GM12878 (cell line): ENCODE measurements around the gene GET3. TPM values are rescaled to one million over a fixed set of nuclear protein-coding genes. Genes with fewer than 3 reads are reported as not detected.
A peak's percentile ranks its signal among the peaks of the same experiment; 100 is the strongest.

Source experiments
- ATAC-seq: fragments of 200-7000 bp; cut with Tn5 transposase; 3 replicates; pipeline ENCODE4 v1.9.1; 2020; ENCODE audit warnings: mild to moderate bottlenecking, moderate library complexity
- BruUV-seq: library from RNA; stranded (reverse); fragments of 400-500 nt; replicated peaks from 2 replicates; lab custom pipeline; 2021; lab: Mats Ljungman, UMichigan
- CTCF ChIA-PET: fragments of 300-600 bp; sonication (Branson Sonifier 250); formaldehyde crosslinking; extraction: SDS; loops from one replicate; lab custom pipeline; 2021; ENCODE audit warnings: inconsistent platforms; lab: Yijun Ruan, JAX
- POLR2A ChIA-PET: fragments of 350-600 bp; formaldehyde crosslinking; extraction: SDS; loops from one replicate; lab custom pipeline; 2021; ENCODE audit warnings: inconsistent platforms; lab: Charles Lee
- RAD21 ChIA-PET: fragments of 300-600 bp; sonication (Branson Sonifier 250); formaldehyde crosslinking; loops from one replicate; lab custom pipeline; 2023; ENCODE audit warnings: antibody characterized with exemption; ENCODE audit not compliant: unreplicated experiment; lab: Charles Lee
- SMC1A ChIA-PET: fragments of 300-600 bp; sonication (Branson Sonifier 250); formaldehyde crosslinking; loops from one replicate; lab custom pipeline; 2023; ENCODE audit not compliant: unreplicated experiment, uncharacterized antibody; lab: Charles Lee
- DNase-seq: peaks from one replicate; pipeline ENCODE4 v3.0.0-alpha.2; 2011; ENCODE audit warnings: low read depth, low spot score
- FAIRE-seq: peaks from 3 replicates; lab custom pipeline; 2011; peaks lifted over from hg19 to GRCh38; lab: Jason Lieb, UNC
- H2AFZ ChIP-seq: 2 replicates; pipeline ENCODE4 v1.6.0; 2011; ENCODE audit warnings: low read depth, low read length, control low read depth; ENCODE audit not compliant: control insufficient read depth
- H3K27ac ChIP-seq: 2 replicates; pipeline ENCODE4 v1.5.1; 2011; ENCODE audit warnings: control low read depth; ENCODE audit not compliant: control insufficient read depth, insufficient read depth
- H3K27me3 ChIP-seq, 2 experiments: replicated peaks in 1 of 2; 2 replicates each; pipeline versions ENCODE4 v1.6.0 to v1.6.1; 2011; ENCODE audit warnings: low read length in 1 of 2; ENCODE audit not compliant: control insufficient read depth in 2 of 2, insufficient read depth in 2 of 2
- H3K36me3 ChIP-seq, 2 experiments: 2 replicates each; pipeline ENCODE4 v1.5.1; 2011; ENCODE audit warnings: low read length in 1 of 2; ENCODE audit not compliant: control insufficient read depth in 2 of 2, insufficient read depth in 2 of 2
- H3K4me1 ChIP-seq: 2 replicates; pipeline ENCODE4 v1.6.1; 2011; ENCODE audit warnings: mild to moderate bottlenecking, low read length, moderate library complexity, mixed read lengths; ENCODE audit not compliant: control insufficient read depth, insufficient read depth
- H3K4me2 ChIP-seq: 2 replicates; pipeline ENCODE4 v1.6.0; 2011; ENCODE audit warnings: control low read depth; ENCODE audit not compliant: control insufficient read depth, insufficient read depth
- H3K4me3 ChIP-seq: fragments of 200-600 bp; sonication (generic); 2 replicates; pipeline ENCODE4 v1.5.1; 2016
- H3K79me2 ChIP-seq: 2 replicates; pipeline ENCODE4 v1.6.0; 2011; ENCODE audit warnings: low read length; ENCODE audit not compliant: control insufficient read depth, insufficient read depth
- H3K9ac ChIP-seq: 2 replicates; pipeline ENCODE4 v1.8.0; 2011; ENCODE audit warnings: low read length, control low read depth, mixed read lengths; ENCODE audit not compliant: control insufficient read depth, insufficient read depth
- H3K9me3 ChIP-seq: replicated peaks from 3 replicates; pipeline ENCODE4 v1.5.1; 2011; ENCODE audit warnings: mild to moderate bottlenecking, low read length; ENCODE audit not compliant: control insufficient read depth, insufficient read depth
- H4K20me1 ChIP-seq: 2 replicates; pipeline ENCODE4 v1.6.0; 2011; ENCODE audit not compliant: control insufficient read depth, insufficient read depth
- BHLHE40 ChIP-seq, 2 experiments: fragments of 450-650 bp in 1 of 2; IDR thresholded peaks; 2 replicates each; pipeline ENCODE4 v1.6.1; 2011 to 2017; ENCODE audit warnings: low read depth in 2 of 2, borderline replicate concordance in 1 of 2, improper control_type of control experiment in 1 of 2, low read length in 1 of 2, mild to moderate bottlenecking in 1 of 2
- IKZF1 ChIP-seq: fragments of 450-650 bp; conservative IDR thresholded peaks from 2 replicates; pipeline ENCODE4 v1.6.1; 2017; ENCODE audit warnings: antibody characterized with exemption, mild to moderate bottlenecking
- IRF4 ChIP-seq: IDR thresholded peaks from 2 replicates; pipeline ENCODE4 v1.6.1; 2011; ENCODE audit warnings: low read depth, low read length
- MEF2A ChIP-seq: IDR thresholded peaks from 2 replicates; pipeline ENCODE4 v1.6.1; 2011; ENCODE audit warnings: low read depth, mild to moderate bottlenecking, low read length, moderate library complexity; ENCODE audit not compliant: insufficient read depth
- POLR2A ChIP-seq: IDR thresholded peaks from 2 replicates; pipeline ENCODE4 v1.6.1; 2011; ENCODE audit warnings: low read depth, mild to moderate bottlenecking, low read length
- SMAD5 ChIP-seq: IDR thresholded peaks from 2 replicates; pipeline ENCODE4 v1.6.1; 2016; ENCODE audit warnings: antibody characterized with exemption, low read depth
- SMARCA5 ChIP-seq: fragments of 450-650 bp; IDR thresholded peaks from 2 replicates; pipeline ENCODE4 v1.6.1; 2017; ENCODE audit warnings: mild to moderate bottlenecking
- SP1 ChIP-seq: IDR thresholded peaks from one replicate; pipeline ENCODE4 v1.6.1; 2011; ENCODE audit warnings: low read depth, low read length
- TCF12 ChIP-seq: IDR thresholded peaks from 2 replicates; pipeline ENCODE4 v1.6.1; 2011; ENCODE audit warnings: low read depth, mild to moderate bottlenecking, low read length
- WRNIP1 ChIP-seq: IDR thresholded peaks from 2 replicates; pipeline ENCODE4 v1.6.1; 2011; ENCODE audit warnings: low read depth, low read length, improper control_type of control experiment, borderline replicate concordance
- YY1 ChIP-seq: IDR thresholded peaks from 2 replicates; pipeline ENCODE4 v1.6.1; 2011; ENCODE audit warnings: low read depth, mild to moderate bottlenecking, low read length
- ZNF207 ChIP-seq: fragments of 450-650 bp; IDR thresholded peaks from 2 replicates; pipeline ENCODE4 v1.6.1; 2014; ENCODE audit warnings: antibody characterized with exemption, mild to moderate bottlenecking, borderline replicate concordance
- ZSCAN29 ChIP-seq: fragments of 450-650 bp; IDR thresholded peaks from 2 replicates; pipeline ENCODE4 v1.6.1; 2017; ENCODE audit warnings: mild to moderate bottlenecking, moderate library complexity
- WGBS: methylation state at CpG from one replicate; pipeline ENCODE4 v1.1.6; 2016; ENCODE audit warnings: low lambda C conversion rate; ENCODE audit not compliant: insufficient replicate concordance, insufficient coverage; ENCODE audit errors: missing lambda C conversion rate; 5-methylcytosine and 5-hydroxymethylcytosine counted together
- in situ Hi-C: fragments of 300-500 bp; cut with MboI; formaldehyde crosslinking; loops from 9 replicates; pipeline ENCODE4 v1.14.3; 2018; ENCODE audit warnings: mixed read lengths
- intact Hi-C: fragments of 100-400 bp; cut with micrococcal nuclease; formaldehyde crosslinking; loops from one replicate; pipeline ENCODE4 v1.14.2; 2022; ENCODE audit not compliant: unreplicated experiment
- polyA plus RNA-seq, 11 experiments: library from polyadenylated mRNA; depleted of rRNA in 4 of 11; unstranded in 6 of 11; stranded (reverse) in 5 of 11; fragments of >200 nt; fragmentation: Nextera tagmentation in 4 of 11; fragmentation: Illumina TruSeq in 1 of 11; extraction: Ambion mirVana in 4 of 11; extraction: Trizol in 1 of 11; gene quantifications; 1 replicate in 1 of 11; 2 replicates in 10 of 11; pipeline versions ENCODE4 v1.2.1 to v1.2.3, GENCODE V29; 2011 to 2016; ENCODE audit warnings: inconsistent platforms in 2 of 11, missing spikeins in 2 of 11, low read depth in 1 of 11
- total RNA-seq, 4 experiments: library from RNA; depleted of rRNA in 3 of 4; stranded (reverse); fragments of >200 nt in 3 of 4; fragmentation: Illumina TruSeq in 1 of 4; extraction: Trizol in 1 of 4; gene quantifications; 2 replicates each; pipeline versions ENCODE4 v1.2.1 to v1.2.3, GENCODE V29; 2013 to 2021
- TF ChIP-seq, protein P1 (sequence below): IDR thresholded peaks from 2 replicates; pipeline ENCODE4 v1.6.1; 2012; ENCODE audit warnings: low read length, inconsistent platforms
- TF ChIP-seq, protein P2 (sequence below): IDR thresholded peaks from 2 replicates; pipeline ENCODE4 v1.6.1; 2011; ENCODE audit warnings: borderline replicate concordance, low read depth, mild to moderate bottlenecking, moderate library complexity, low read length; ENCODE audit not compliant: insufficient read depth, poor library complexity, severe bottlenecking

Gene GET3
- total and polyA plus RNA-seq, 10 of the 15 experiments (the other 5 are each of a cell fraction or from before 2014, with no cell fraction given): 14.5 to 144 (median 97.2) TPM

DNA sequence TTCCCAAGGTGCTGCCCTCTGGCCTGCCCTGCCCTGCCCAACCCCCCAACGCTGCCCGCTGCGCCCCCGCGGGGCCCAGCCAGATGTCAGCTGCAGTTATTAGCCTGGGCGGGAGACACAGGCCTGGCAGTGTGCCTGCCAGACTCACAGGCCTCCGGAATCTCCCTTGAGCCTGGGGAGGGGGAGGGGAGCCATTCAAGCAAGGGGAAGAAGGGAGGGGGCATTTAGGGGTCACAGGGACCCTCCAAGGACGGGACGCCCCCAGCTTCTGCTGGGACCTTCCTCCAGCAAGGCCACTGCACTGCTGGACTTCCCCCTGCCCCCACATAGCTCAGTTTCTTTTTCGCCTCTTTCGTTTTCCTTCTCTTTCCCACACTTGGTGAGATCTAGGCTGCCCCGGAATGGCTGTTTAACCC lies 51.4 kb downstream of the GET3 start (continued):
- TF ChIP-seq, protein P1, sequence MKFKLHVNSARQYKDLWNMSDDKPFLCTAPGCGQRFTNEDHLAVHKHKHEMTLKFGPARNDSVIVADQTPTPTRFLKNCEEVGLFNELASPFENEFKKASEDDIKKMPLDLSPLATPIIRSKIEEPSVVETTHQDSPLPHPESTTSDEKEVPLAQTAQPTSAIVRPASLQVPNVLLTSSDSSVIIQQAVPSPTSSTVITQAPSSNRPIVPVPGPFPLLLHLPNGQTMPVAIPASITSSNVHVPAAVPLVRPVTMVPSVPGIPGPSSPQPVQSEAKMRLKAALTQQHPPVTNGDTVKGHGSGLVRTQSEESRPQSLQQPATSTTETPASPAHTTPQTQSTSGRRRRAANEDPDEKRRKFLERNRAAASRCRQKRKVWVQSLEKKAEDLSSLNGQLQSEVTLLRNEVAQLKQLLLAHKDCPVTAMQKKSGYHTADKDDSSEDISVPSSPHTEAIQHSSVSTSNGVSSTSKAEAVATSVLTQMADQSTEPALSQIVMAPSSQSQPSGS: no peak
- TF ChIP-seq YY1 (peak; percentile 20; the same call in 1 of the 2 replicates), WRNIP1 (no peak), ZSCAN29 (no peak), SP1 (peak; percentile 60), TCF12 (peak; percentile 98), BHLHE40 (IDR thresholded peaks at IDR 0.05; ENCODE audit: borderline replicate concordance in 1 of 2, low read depth in 2 of 2, low read length in 1 of 2) (peak; percentile 71 to 82; a peak in 3 of 4 replicates)
- TF ChIP-seq, all 136 proteins: peak for 49

DNA sequence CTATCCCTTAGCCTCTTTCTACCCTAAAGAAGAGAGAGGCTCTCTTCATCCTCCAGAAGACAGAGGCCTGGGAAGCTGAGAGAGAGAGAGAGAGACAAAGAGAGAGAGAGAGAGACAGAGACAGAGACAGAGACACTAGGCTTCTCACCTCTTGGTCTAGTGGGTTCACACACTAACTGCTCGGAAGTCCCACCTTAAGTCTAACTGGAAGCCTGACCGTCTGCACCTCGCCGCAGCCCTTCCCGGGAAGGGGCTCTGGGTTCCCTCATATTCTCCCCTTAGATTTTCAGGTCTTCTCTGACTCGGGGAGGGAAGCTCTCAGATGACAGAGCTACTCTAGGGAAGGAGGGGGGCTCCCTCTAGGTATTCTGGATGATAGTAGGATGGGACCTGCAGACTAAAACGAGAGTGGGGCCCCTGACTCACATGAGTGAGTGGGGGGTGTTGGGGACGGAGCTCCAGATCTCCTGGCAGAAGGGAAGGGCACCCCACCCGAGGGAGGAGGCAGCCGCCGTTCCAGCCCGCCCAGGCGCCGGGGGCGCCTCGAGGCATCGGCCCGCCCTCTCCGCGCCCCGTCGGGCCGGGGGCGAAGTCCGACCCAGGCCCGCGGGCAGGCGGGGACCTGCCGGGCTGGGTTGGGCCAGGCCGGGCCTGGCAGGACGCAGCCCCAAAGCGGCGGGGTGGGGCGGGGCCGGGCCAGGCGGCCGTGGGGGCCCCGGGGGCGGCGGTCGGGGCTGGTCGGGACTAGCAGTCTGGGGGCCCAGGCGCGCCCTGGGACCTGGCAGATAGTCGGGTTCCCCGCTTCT lies 52.0 kb downstream of the GET3 start:
- no peak overlapping the region; the same call in none of the 2 replicates for H2AFZ ChIP-seq
- peak overlapping the region; percentile 97 for H3K9ac ChIP-seq
- peak overlapping the region; percentile 99 for H3K27ac ChIP-seq
- H3K4me2 ChIP-seq: peak overlapping the region; percentile 97
- ChIA-PET SMC1A (interaction anchor here (1.4 to 4.1 kb wide), 3 partner anchors 12 to 29 kb away, joined by 3 to 28 read pairs (median 4); no protein-coding TSS in a partner anchor), POLR2A (interaction anchor here (0.6 to 3.4 kb wide), 4 partner anchors 8 to 366 kb away, joined by 3 to 66 read pairs (median 4); no protein-coding TSS in a partner anchor), RAD21 (interaction anchor here (0.6 to 4.5 kb wide), 4 partner anchors 11 to 101 kb away, joined by 3 to 49 read pairs (median 4); no protein-coding TSS in a partner anchor), CTCF (interaction anchor here (1.4 to 4.2 kb wide), 3 partner anchors 7 to 24 kb away, joined by 8 to 44 read pairs (median 22); no protein-coding TSS in a partner anchor)
- FAIRE-seq (no peak), DNase-seq (no peak), ATAC-seq (no peak)
- under 1% methylated on average over 45 of the region's 46 CpGs for WGBS
- no peaks in the 10 kb centered on the region; the same call in 2 of the 3 replicates for H3K9me3 ChIP-seq
- H4K20me1 ChIP-seq: no peaks in the 10 kb centered on the region
- in situ Hi-C loops: no loop called here
- intact Hi-C loops: loop anchor here (5.0 to 10.0 kb wide), 2 partner anchors 148 to 1694 kb away; partner anchors contain the start of gene CALR
- no TSS peak for BruUV-seq
- H3K36me3 ChIP-seq: no peaks in the 10 kb centered on the region
- peaks cover 55% of the 10 kb centered on the region for H3K4me1 ChIP-seq
- no peaks in the 10 kb centered on the region for H3K27me3 ChIP-seq
- H3K79me2 ChIP-seq: peaks cover 42% of the 10 kb centered on the region
- peak overlapping the region; percentile 90 for H3K4me3 ChIP-seq
- TF ChIP-seq SMAD5 (peak; percentile 67; the same call in 1 of the 2 replicates), ZNF207 (0 out of 2 replicates have a peak, but pooled peaks have one; percentile 58), POLR2A (peak; percentile 75), SMARCA5 (peak; percentile 88), MEF2A (no peak), IRF4 (no peak), IKZF1 (peak; percentile 49)
- TF ChIP-seq, protein P2, sequence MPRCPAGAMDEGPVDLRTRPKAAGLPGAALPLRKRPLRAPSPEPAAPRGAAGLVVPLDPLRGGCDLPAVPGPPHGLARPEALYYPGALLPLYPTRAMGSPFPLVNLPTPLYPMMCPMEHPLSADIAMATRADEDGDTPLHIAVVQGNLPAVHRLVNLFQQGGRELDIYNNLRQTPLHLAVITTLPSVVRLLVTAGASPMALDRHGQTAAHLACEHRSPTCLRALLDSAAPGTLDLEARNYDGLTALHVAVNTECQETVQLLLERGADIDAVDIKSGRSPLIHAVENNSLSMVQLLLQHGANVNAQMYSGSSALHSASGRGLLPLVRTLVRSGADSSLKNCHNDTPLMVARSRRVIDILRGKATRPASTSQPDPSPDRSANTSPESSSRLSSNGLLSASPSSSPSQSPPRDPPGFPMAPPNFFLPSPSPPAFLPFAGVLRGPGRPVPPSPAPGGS: peak; percentile 31
